Measurements from ENCODE around the gene NAA25. TPM values are rescaled to one million over a fixed set of nuclear protein-coding genes. Genes with fewer than 3 reads are reported as not detected.
A peak's percentile ranks its signal among the peaks of the same experiment; 100 is the strongest.

The NAA25 gene
- total RNA-seq, 1 donor: 28.0 TPM

DNA sequence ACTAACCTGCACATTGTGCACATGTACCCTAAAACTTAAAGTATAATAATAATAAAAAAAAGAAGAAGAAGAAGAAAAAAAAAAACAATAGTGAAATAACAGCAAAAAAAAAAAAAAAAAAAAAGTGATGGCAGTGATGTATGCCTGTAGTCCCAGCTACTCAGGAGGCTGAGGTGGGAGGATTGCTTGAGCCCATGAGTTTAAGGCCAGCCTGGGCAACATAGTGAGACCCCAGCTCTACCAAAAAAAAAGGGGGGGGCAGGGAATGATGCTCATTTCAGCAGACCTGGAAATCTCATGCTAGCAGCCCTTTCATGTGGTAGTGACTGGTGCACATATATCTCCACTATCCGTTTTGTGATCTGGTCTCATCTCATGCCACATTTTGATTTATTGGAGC, 37.5 kb upstream of the NAA25 start:
- TF ChIP-seq, protein P1, sequence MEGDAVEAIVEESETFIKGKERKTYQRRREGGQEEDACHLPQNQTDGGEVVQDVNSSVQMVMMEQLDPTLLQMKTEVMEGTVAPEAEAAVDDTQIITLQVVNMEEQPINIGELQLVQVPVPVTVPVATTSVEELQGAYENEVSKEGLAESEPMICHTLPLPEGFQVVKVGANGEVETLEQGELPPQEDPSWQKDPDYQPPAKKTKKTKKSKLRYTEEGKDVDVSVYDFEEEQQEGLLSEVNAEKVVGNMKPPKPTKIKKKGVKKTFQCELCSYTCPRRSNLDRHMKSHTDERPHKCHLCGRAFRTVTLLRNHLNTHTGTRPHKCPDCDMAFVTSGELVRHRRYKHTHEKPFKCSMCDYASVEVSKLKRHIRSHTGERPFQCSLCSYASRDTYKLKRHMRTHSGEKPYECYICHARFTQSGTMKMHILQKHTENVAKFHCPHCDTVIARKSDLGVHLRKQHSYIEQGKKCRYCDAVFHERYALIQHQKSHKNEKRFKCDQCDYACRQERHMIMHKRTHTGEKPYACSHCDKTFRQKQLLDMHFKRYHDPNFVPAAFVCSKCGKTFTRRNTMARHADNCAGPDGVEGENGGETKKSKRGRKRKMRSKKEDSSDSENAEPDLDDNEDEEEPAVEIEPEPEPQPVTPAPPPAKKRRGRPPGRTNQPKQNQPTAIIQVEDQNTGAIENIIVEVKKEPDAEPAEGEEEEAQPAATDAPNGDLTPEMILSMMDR (IDR thresholded peaks at IDR 0.05; ENCODE audit: insufficient read depth, low read length): no peak
- DNase-seq (ENCODE audit: low read depth): no peak
- H3K4me3 ChIP-seq (ENCODE audit: low read depth, low read length): no peak overlapping the region

DNA sequence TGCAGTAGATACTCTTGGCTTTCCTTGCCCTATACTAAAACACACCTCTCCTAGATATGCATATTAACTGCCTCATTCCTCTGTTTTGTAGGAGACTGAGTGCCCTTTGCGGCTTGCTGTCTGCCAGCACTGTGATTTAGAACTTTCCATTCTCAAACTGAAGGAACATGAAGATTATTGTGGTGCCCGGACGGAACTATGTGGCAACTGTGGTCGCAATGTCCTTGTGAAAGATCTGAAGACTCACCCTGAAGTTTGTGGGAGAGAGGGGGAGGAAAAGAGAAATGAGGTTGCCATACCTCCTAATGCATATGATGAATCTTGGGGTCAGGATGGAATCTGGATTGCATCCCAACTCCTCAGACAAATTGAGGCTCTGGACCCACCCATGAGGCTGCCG, 32.1 kb upstream of the NAA25 start:
- TF ChIP-seq, protein P1 (IDR thresholded peaks at IDR 0.05; ENCODE audit: insufficient read depth, low read length): no peak
- no peak overlapping the region for H3K4me3 ChIP-seq (ENCODE audit: low read depth, low read length)
- no peak for DNase-seq (ENCODE audit: low read depth)

DNA sequence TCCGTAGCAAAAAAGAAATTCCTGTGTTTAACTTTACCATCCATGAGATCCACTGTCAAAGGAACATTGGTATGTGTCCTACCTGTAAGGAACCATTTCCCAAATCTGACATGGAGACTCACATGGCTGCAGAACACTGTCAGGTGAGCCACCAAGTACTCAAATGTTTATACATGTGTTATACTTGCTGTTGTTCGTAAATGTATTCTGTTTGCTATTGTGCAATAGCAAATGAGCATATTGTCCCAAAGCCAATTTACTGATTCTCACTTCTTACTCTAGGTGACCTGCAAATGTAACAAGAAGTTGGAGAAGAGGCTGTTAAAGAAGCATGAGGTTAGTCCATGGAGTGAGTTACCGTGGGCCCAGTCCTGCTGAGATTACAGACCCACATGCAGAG, 26.1 kb upstream of the NAA25 start:
- DNase-seq (ENCODE audit: low read depth): no peak
- H3K4me3 ChIP-seq (ENCODE audit: low read depth, low read length): no peak overlapping the region
- TF ChIP-seq, protein P1 (IDR thresholded peaks at IDR 0.05; ENCODE audit: insufficient read depth, low read length): no peak

DNA sequence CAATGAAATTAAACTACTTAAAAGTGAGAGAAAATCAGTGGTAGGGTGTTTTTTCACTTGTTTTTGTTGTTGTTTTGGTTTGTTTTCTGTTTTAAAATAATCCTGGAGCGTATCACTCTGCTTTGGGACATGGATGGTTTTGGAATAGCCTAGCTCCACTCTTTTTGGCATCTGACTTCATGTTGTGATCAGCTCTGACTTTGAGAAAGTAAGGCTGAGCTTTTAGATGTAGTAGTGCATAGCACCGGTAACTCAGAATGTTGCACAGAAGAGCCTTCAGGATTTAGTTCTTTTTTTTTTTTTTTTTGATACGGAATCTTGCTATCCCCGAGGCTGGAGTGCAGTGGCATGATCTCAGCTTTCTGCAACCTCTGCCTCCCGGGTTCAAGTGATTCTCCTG, 24.8 kb upstream of the NAA25 start:
- no peak overlapping the region for H3K4me3 ChIP-seq (ENCODE audit: low read depth, low read length)
- TF ChIP-seq, protein P1 (IDR thresholded peaks at IDR 0.05; ENCODE audit: insufficient read depth, low read length): no peak
- no peak for DNase-seq (ENCODE audit: low read depth)

DNA sequence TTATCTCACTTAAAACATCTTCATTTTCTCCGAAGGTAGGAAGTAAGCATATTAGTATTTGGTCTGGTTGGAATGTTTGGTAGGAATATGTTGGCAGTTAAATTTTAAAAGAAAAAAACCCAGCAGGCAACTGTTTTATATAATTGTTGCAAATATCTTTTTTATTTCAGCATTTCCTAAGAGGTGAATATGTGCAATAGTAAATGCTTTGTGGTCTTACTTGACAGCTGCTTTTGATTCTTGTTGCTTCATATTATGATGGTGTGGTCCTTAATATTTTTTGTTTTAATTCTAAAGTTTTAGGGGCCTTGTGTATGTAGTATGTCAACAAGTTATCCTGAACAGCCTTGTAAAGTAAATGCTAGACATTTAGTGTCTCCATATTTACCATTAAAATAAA, 23.1 kb upstream of the NAA25 start:
- TF ChIP-seq, protein P1 (IDR thresholded peaks at IDR 0.05; ENCODE audit: insufficient read depth, low read length): no peak
- no peak for DNase-seq (ENCODE audit: low read depth)
- H3K4me3 ChIP-seq (ENCODE audit: low read depth, low read length): no peak overlapping the region

DNA sequence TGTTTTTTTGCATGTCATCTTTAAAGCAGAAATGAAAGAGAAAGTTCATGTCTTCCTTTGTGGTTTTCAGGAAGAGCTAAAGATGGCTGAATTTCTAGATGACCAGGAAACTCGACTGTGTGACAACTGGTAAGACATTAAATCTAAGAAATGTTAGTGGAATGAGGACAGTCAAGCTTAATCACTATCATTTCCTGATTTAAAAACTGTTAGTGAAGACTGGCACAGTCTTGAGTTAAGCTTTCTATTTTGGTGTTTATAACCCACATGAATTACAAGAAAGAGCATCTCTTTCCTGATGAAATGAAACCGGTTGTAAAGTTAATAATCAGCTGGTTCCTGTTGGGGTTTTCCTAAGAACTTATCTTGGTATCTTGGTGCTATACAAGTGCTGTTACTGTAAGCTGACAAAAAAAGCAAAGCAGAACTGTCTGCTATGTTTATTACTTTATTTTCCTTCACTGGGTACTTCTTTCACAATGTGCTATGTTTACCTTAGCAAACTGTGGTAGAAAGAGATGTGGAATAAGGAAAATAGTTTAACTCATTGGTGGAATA, 21.9 kb upstream of the NAA25 start:
- TF ChIP-seq, protein P1 (IDR thresholded peaks at IDR 0.05; ENCODE audit: insufficient read depth, low read length): no peak
- H3K4me3 ChIP-seq (ENCODE audit: low read depth, low read length): no peak overlapping the region
- peak; percentile 29 for DNase-seq (ENCODE audit: low read depth)

DNA sequence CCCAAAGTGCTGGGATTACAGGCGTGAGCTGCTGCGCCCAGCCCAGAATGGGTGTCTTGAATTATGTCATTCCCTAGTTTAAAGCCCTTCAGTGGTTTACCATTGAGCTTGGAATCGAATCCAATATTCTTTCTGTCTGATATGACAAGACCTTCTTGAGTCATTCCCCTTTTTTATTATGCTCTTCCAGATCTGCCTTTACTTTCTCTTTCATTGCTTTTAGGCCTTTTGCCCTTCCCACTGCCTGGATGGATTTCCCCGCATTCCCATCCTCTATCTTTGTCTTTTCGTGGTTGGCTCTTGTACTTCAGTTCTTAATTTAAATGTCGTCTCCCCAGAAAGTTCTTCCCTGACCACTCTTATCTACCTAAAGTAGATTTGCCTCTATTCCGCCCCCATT, 18.3 kb upstream of the NAA25 start:
- TF ChIP-seq, protein P1 (IDR thresholded peaks at IDR 0.05; ENCODE audit: insufficient read depth, low read length): no peak
- peak overlapping the region; percentile 40 for H3K4me3 ChIP-seq (ENCODE audit: low read depth, low read length)

More for the DNA sequence above, 18.3 kb upstream of the NAA25 start:
- DNase-seq (ENCODE audit: low read depth): peak; percentile 30

Data from fibroblast of the aortic adventitia (primary cell).